PC-3 (cell line): ENCODE data around the gene GPRC5C. TPM values are rescaled to one million over a fixed set of nuclear protein-coding genes. Genes with fewer than 3 reads are reported as not detected.
A peak's percentile ranks its signal among the peaks of the same experiment; 100 is the strongest.

Source experiments
- ATAC-seq: fragments of 200-7000 bp; cut with Tn5 transposase; 2 replicates; pipeline ENCODE4 v1.9.1; 2020; ENCODE audit warnings: mild to moderate bottlenecking, moderate library complexity
- Bru-seq: library from RNA; stranded (reverse); fragments of 400-500 nt; gene quantifications from one replicate; lab custom pipeline; 2021; lab: Mats Ljungman, UMichigan
- BruChase-seq, 2 experiments: library from RNA; stranded (reverse); fragments of 400-500 nt; gene quantifications; one replicate each; lab custom pipeline; 2021; lab: Mats Ljungman, UMichigan
- BruUV-seq: library from RNA; stranded (reverse); fragments of 400-500 nt; replicated peaks from 2 replicates; lab custom pipeline; 2021; lab: Mats Ljungman, UMichigan
- CTCF ChIA-PET: fragments of 300-600 bp; sonication (Branson Sonifier 250); formaldehyde crosslinking; loops from one replicate; lab custom pipeline; 2022; ENCODE audit warnings: antibody characterized with exemption; lab: Charles Lee
- POLR2A ChIA-PET: fragments of 300-600 bp; sonication (Branson Sonifier 250); formaldehyde crosslinking; loops from one replicate; lab custom pipeline; 2022; ENCODE audit warnings: antibody characterized with exemption; ENCODE audit not compliant: unreplicated experiment; lab: Charles Lee
- DNase-seq: peaks from one replicate; pipeline ENCODE4 v3.0.0-alpha.2; 2015
- H2AFZ ChIP-seq: fragments of 300-600 bp; sonication (generic); 2 replicates; pipeline ENCODE4 v1.6.0; 2016; ENCODE audit warnings: antibody characterized with exemption, low read length
- H3F3A ChIP-seq: fragments of 300-600 bp; sonication (generic); one replicate; pipeline ENCODE4 v1.6.0; 2017; ENCODE audit warnings: antibody characterized with exemption, low read length, control low read depth, mild to moderate bottlenecking; ENCODE audit not compliant: unreplicated experiment
- H3K27ac ChIP-seq: fragments of 300-600 bp; sonication (generic); 2 replicates; pipeline ENCODE4 v1.5.1; 2016; ENCODE audit warnings: mild to moderate bottlenecking, low read length
- H3K27me3 ChIP-seq: fragments of 300-600 bp; sonication (generic); 2 replicates; pipeline ENCODE4 v1.6.1; 2016; ENCODE audit warnings: low read length, mixed read lengths
- H3K36me3 ChIP-seq: fragments of 300-600 bp; sonication (generic); 2 replicates; pipeline ENCODE4 v1.6.1; 2016; ENCODE audit warnings: low read depth, mixed run types, low read length, mixed read lengths
- H3K4me1 ChIP-seq: fragments of 300-600 bp; sonication (generic); 2 replicates; pipeline ENCODE4 v1.5.1; 2016; ENCODE audit warnings: low read length; ENCODE audit not compliant: insufficient read depth
- H3K4me2 ChIP-seq: fragments of 300-600 bp; sonication (generic); 2 replicates; pipeline ENCODE4 v1.6.0; 2016; ENCODE audit warnings: low read length
- H3K4me3 ChIP-seq: fragments of 300-600 bp; sonication (generic); 2 replicates; pipeline ENCODE4 v1.5.1; 2016; ENCODE audit warnings: mild to moderate bottlenecking, low read length, mixed read lengths
- H3K79me2 ChIP-seq: fragments of 300-600 bp; sonication (generic); 2 replicates; pipeline ENCODE4 v1.6.1; 2017; ENCODE audit warnings: low read length, mixed read lengths
- H3K9ac ChIP-seq: fragments of 300-600 bp; sonication (generic); 2 replicates; pipeline ENCODE4 v1.6.0; 2016; ENCODE audit warnings: mild to moderate bottlenecking, low read length
- H3K9me2 ChIP-seq: fragments of 300-600 bp; sonication (generic); replicated peaks from 2 replicates; pipeline ENCODE4 v1.6.1; 2016; ENCODE audit warnings: mixed run types, low read length, mixed read lengths
- H3K9me3 ChIP-seq: fragments of 300-600 bp; sonication (generic); 2 replicates; pipeline ENCODE4 v1.6.1; 2016; ENCODE audit warnings: low read length, mixed read lengths
- H4K20me1 ChIP-seq: fragments of 300-600 bp; sonication (generic); 2 replicates; pipeline ENCODE4 v1.6.1; 2016; ENCODE audit warnings: low read length, mixed read lengths
- CTCF ChIP-seq: fragments of 300-600 bp; sonication (generic); conservative IDR thresholded peaks from 2 replicates; pipeline ENCODE4 v1.5.1; 2017; ENCODE audit warnings: antibody characterized with exemption, low read depth, mild to moderate bottlenecking, low read length
- EZH2 ChIP-seq: fragments of 300-600 bp; sonication (generic); IDR thresholded peaks from one replicate; pipeline ENCODE4 v1.6.1; 2017; ENCODE audit warnings: antibody characterized with exemption, mild to moderate bottlenecking, low read length; ENCODE audit not compliant: unreplicated experiment
- EZH2phosphoT487 ChIP-seq: fragments of 300-600 bp; sonication (generic); IDR thresholded peaks from 2 replicates; pipeline ENCODE4 v1.6.1; 2018; ENCODE audit warnings: mild to moderate bottlenecking, antibody characterized with exemption, low read length, borderline replicate concordance
- intact Hi-C: fragments of 100-400 bp; cut with micrococcal nuclease; formaldehyde crosslinking; loops from 2 replicates; pipeline ENCODE4 v1.9.0; 2023
- long read RNA-seq: library from polyadenylated mRNA; unstranded; transcript quantifications from one replicate; pipeline ENCODE4 v2.0.0, GENCODE V29; 2021; ENCODE audit not compliant: unreplicated experiment
- total RNA-seq: library from RNA; depleted of rRNA; stranded (reverse); fragments of >200 nt; gene quantifications from 2 replicates; pipeline ENCODE4 v1.2.3, GENCODE V29; 2014; rRNA removed

The GPRC5C gene
- total RNA-seq (209 and 210 TPM in 2 replicates), Bru-seq, nascent RNA (percentile 91 among the genes with signal in this experiment), BruChase-seq, experiment 1, labeled RNA remaining after a 6-hour chase (percentile 94 among the genes with signal in this experiment), BruChase-seq, experiment 2, labeled RNA remaining after a 2-hour chase (percentile 94 among the genes with signal in this experiment)
- long read RNA-seq, transcript GPRC5C-205 (4 exons, 1,592 nt) = minor isoform, 17 of 852 reads
- long read RNA-seq, transcript GPRC5C-202 (4 exons, 2,988 nt) = major isoform, 386 of 852 reads
- long read RNA-seq, transcript GPRC5C-207 (1 exons, 2,224 nt) = minor isoform, 65 of 852 reads
- long read RNA-seq, partial matches to known transcripts = 249 of 852 reads
- long read RNA-seq, other reads (novel, unspliced or antisense) = 130 of 852 reads

GRCh38 chr17:74431568-74432423, at the start of gene GPRC5C:
Gene GPRC5C, plus strand, starts transcription at chr17:74432088. Its CDS starts 7,689 bp downstream, at chr17:74439777.
- DNase-seq (peak; percentile 97), ATAC-seq (peak; percentile 40)
- Histone ChIP-seq H3K4me1 (peaks cover 49% of the 10 kb centered on the region), H2AFZ (peak within 1 kb of the TSS; percentile 73), H3K9ac (peak within 1 kb of the TSS; percentile 97), H3K4me3 (peak within 1 kb of the TSS; percentile 80), H3F3A (peaks cover 3% of the 10 kb centered on the region), H3K4me2 (peak within 1 kb of the TSS; percentile 96), H3K79me2 (peaks cover 50% of the 10 kb centered on the region), H4K20me1 (peaks cover 29% of the 10 kb centered on the region), H3K9me2 (no peaks in the 10 kb centered on the region), H3K27ac (peak within 1 kb of the TSS; percentile 99), H3K9me3 (no peaks in the 10 kb centered on the region), H3K27me3 (no peaks in the 10 kb centered on the region), H3K36me3 (peaks cover 11% of the 10 kb centered on the region; the same call in 1 of the 2 replicates)
- TSS peak; percentile 66 for BruUV-seq
- ChIA-PET CTCF (no interaction called here), POLR2A (no interaction called here)
- intact Hi-C loops = loop anchor here (5.0 kb wide), 1 partner anchor 219 kb away; the partner anchor contains the start of gene TTYH2
- TF ChIP-seq EZH2 (no peak), CTCF (no peak), EZH2phosphoT487 (peak; percentile 91)

- no peak overlapping the region for H3K4me2 ChIP-seq
- BruUV-seq = no TSS peak
- H3F3A ChIP-seq = no peaks in the 10 kb centered on the region
- no peaks in the 10 kb centered on the region for H3K36me3 ChIP-seq
- no peaks in the 10 kb centered on the region for H4K20me1 ChIP-seq
- no peak overlapping the region for H2AFZ ChIP-seq
- peaks cover under 1% of the 10 kb centered on the region; the same call in 1 of the 2 replicates for H3K27me3 ChIP-seq
- no peak for ATAC-seq
- no peak overlapping the region for H3K9ac ChIP-seq
- no peak for DNase-seq
- no peak overlapping the region for H3K4me3 ChIP-seq
- no peaks in the 10 kb centered on the region for H3K9me2 ChIP-seq
- peaks cover 19% of the 10 kb centered on the region for H3K4me1 ChIP-seq
- H3K27ac ChIP-seq = no peak overlapping the region
- ChIA-PET CTCF (no interaction called here), POLR2A (no interaction called here)
- H3K9me3 ChIP-seq = no peaks in the 10 kb centered on the region
- H3K79me2 ChIP-seq = no peaks in the 10 kb centered on the region
- intact Hi-C loops = no loop called here
- TF ChIP-seq EZH2phosphoT487 (no peak), EZH2 (no peak), CTCF (no peak)
Measured at GRCh38 chr17:74383141-74383540, 48.7 kb upstream of the GPRC5C start.
